Lung (tissue), 16 donors: Measurements from ENCODE around the gene OSTF1. TPM values are rescaled to one million over a fixed set of nuclear protein-coding genes. Genes with fewer than 3 reads are reported as not detected.

Experiments
- ATAC-seq: fragments of 200-7000 bp; cut with Tn5 transposase; one replicate; pipeline ENCODE4 v1.9.1; 2020; ENCODE audit warnings: moderate number of reproducible peaks; ENCODE audit not compliant: insufficient read depth, low FRiP score
- DNase-seq, 3 donors: peaks; one replicate each; pipeline ENCODE4 v3.0.0-alpha.2; 2013 to 2017
- H3K27ac ChIP-seq, 2 donors: one replicate each; pipeline ENCODE4 v1.5.1; 2013; ENCODE audit warnings: mild to moderate bottlenecking in 2 of 2, moderate library complexity in 2 of 2, control low read depth in 1 of 2, inconsistent platforms in 1 of 2, low read depth in 1 of 2, low read length in 1 of 2
- H3K27me3 ChIP-seq, 3 donors: one replicate each; pipeline ENCODE4 v1.5.1; 2013; ENCODE audit warnings: low read length in 2 of 3; ENCODE audit not compliant: control insufficient read depth in 3 of 3, insufficient read depth in 3 of 3
- H3K36me3 ChIP-seq, 4 donors: one replicate each; pipeline ENCODE4 v1.5.1; 2013; ENCODE audit warnings: low read length in 4 of 4, mild to moderate bottlenecking in 1 of 4, moderate library complexity in 1 of 4; ENCODE audit not compliant: control insufficient read depth in 4 of 4, insufficient read depth in 4 of 4
- H3K4me1 ChIP-seq, 5 donors: one replicate each; pipeline ENCODE4 v1.5.1; 2013; ENCODE audit warnings: low read length in 5 of 5, mild to moderate bottlenecking in 2 of 5, moderate library complexity in 1 of 5; ENCODE audit not compliant: control insufficient read depth in 5 of 5, insufficient read depth in 5 of 5
- H3K4me3 ChIP-seq: one replicate; pipeline ENCODE4 v1.5.1; 2013; ENCODE audit warnings: mild to moderate bottlenecking, control low read depth, moderate library complexity
- H3K9ac ChIP-seq, 2 donors: one replicate each; pipeline ENCODE4 v1.5.1; 2013; ENCODE audit warnings: low read length in 2 of 2, control low read depth in 1 of 2; ENCODE audit not compliant: insufficient read depth in 1 of 2
- H3K9me3 ChIP-seq, 4 donors: one replicate each; pipeline ENCODE4 v1.5.1; 2013; ENCODE audit warnings: low read length in 3 of 4, mild to moderate bottlenecking in 1 of 4, moderate library complexity in 1 of 4; ENCODE audit not compliant: control insufficient read depth in 4 of 4, insufficient read depth in 3 of 4
- CTCF ChIP-seq: IDR thresholded peaks from 2 replicates; pipeline ENCODE4 v1.5.1; 2012; ENCODE audit warnings: mild to moderate bottlenecking; ENCODE audit errors: control extremely low read depth, extremely low read depth
- WGBS, 2 donors: extraction: QIAGEN DNeasy Blood & Tissue Kit; methylation state at CpG; one replicate each; pipeline ENCODE4 v1.1.7; 2013; 5-methylcytosine and 5-hydroxymethylcytosine counted together
- long read RNA-seq, 5 donors: transcript quantifications; one replicate each; lab custom pipeline, GENCODE V29; 2026
- polyA plus RNA-seq, 2 donors: library from polyadenylated mRNA; stranded (reverse); fragments of 200-250 nt; gene quantifications; one replicate each; pipeline ENCODE4 v1.2.1, GENCODE V29; 2013
- total RNA-seq, 2 donors: library from RNA; depleted of rRNA in 1 of 2; stranded (reverse); fragments of >200 nt in 1 of 2; gene quantifications; one replicate each; pipeline ENCODE4 v1.2.1, GENCODE V29; 2014 to 2021
- donor health status: control.
- donor health status: control.
- donor health status: Bipolar disorder and iron deficiency.
- donor health status: healthy.
- donor health status: DM: yes; HTN: yes; CAD: no.

Gene OSTF1
- total RNA-seq = 10 to 100 TPM; 69.7 to 74.2 TPM
- polyA plus RNA-seq = 10 to 100 TPM; 50.9 to 91.0 TPM
- long read RNA-seq, donor 1, transcript OSTF1-201 (10 exons, 1,319 nt) = major isoform, 24 of 24 reads
- long read RNA-seq, donor 1, partial matches to known transcripts = 0 of 24 reads
- long read RNA-seq, donor 1, other reads (novel, unspliced or antisense) = 0 of 24 reads
- long read RNA-seq, donor 2, transcript OSTF1-201 (10 exons, 1,319 nt) = major isoform, 5 of 21 reads
- long read RNA-seq, donor 2, partial matches to known transcripts = 16 of 21 reads
- long read RNA-seq, donor 2, other reads (novel, unspliced or antisense) = 0 of 21 reads
- long read RNA-seq, donor 3, transcript OSTF1-201 (10 exons, 1,319 nt) = major isoform, 16 of 33 reads
- long read RNA-seq, donor 3, partial matches to known transcripts = 17 of 33 reads
- long read RNA-seq, donor 3, other reads (novel, unspliced or antisense) = 0 of 33 reads
- long read RNA-seq, donor 4, partial matches to known transcripts = 0 of 4 reads
- long read RNA-seq, donor 4, other reads (novel, unspliced or antisense) = 0 of 4 reads
- long read RNA-seq, donor 5, transcript OSTF1-201 (10 exons, 1,319 nt) = major isoform, 27 of 27 reads
- long read RNA-seq, donor 5, partial matches to known transcripts = 0 of 27 reads
- long read RNA-seq, donor 5, other reads (novel, unspliced or antisense) = 0 of 27 reads

GRCh38 chr9:75087824-75088645, at the start of gene OSTF1, which contains the start of gene NMRK1:
Gene OSTF1 (plus strand): TSS chr9:75088514. CDS start chr9:75088693, 179 bp downstream.
Gene NMRK1 (minus strand): TSS chr9:75088155. CDS start chr9:75083115, 5,040 bp downstream.
- TF ChIP-seq CTCF = no peak
- Histone ChIP-seq H3K9ac (peak within 1 kb of the TSS; percentile 78 to 97), H3K27me3 (no peaks in the 10 kb centered on the region), H3K4me3 (peak within 1 kb of the TSS; percentile 94), H3K4me1 (peaks cover 3 to 63% (median 21%) of the 10 kb centered on the region in 5 donors), H3K36me3 (peaks cover 0 to 8% (median 0%) of the 10 kb centered on the region in 4 donors), H3K27ac (peak within 1 kb of the TSS; percentile 89 to 99), H3K9me3 (no peaks in the 10 kb centered on the region)
- ATAC-seq (peak; percentile 97), DNase-seq (peak; percentile 97 to 100 (median 97))
- WGBS, 2 donors = 0% methylated on average over 87 to 93 of the region's 93 CpGs

- Histone ChIP-seq H3K9me3 (no peaks in the 10 kb centered on the region), H3K4me3 (no peak overlapping the region), H3K9ac (no peak overlapping the region), H3K27me3 (no peaks in the 10 kb centered on the region), H3K36me3 (no peaks in the 10 kb centered on the region), H3K4me1 (peaks cover 0 to 7% (median 0%) of the 10 kb centered on the region in 5 donors), H3K27ac (no peak overlapping the region)
- WGBS, 2 donors = 81 to 88% methylated on average over 3 of the region's 3 CpGs
- no peak for DNase-seq
- no peak for TF ChIP-seq CTCF
- ATAC-seq = peak; percentile 41
These were observed 49.3 kb upstream of the OSTF1 start for GRCh38 chr9:75039009-75039408.

- TF ChIP-seq CTCF = no peak
- no peak for DNase-seq
- WGBS, 2 donors = 64 to 78% methylated on average over 3 of the region's 3 CpGs
- Histone ChIP-seq H3K36me3 (no peaks in the 10 kb centered on the region), H3K27me3 (no peaks in the 10 kb centered on the region), H3K9me3 (no peaks in the 10 kb centered on the region), H3K9ac (no peak overlapping the region), H3K4me3 (no peak overlapping the region), H3K4me1 (no peaks in the 10 kb centered on the region), H3K27ac (no peak overlapping the region)
- ATAC-seq = no peak
These were observed 48.5 kb upstream of the OSTF1 start for GRCh38 chr9:75039801-75040200.
